HT1080 (cell line): ENCODE data around the gene TXNL4A. TPM values are rescaled to one million over a fixed set of nuclear protein-coding genes. Genes with fewer than 3 reads are reported as not detected.

ENCODE experiments used
- DNase-seq: peaks from one replicate; pipeline ENCODE4 v3.0.0-alpha.2; 2015; ENCODE audit warnings: low read depth
- total RNA-seq: library from RNA; depleted of rRNA; stranded (reverse); fragments of >200 nt; shearing (Covaris generic); gene quantifications from 2 replicates; pipeline ENCODE4 v1.2.3, GENCODE V29; 2014; rRNA removed

Gene TXNL4A
- total RNA-seq, 1 experiment from 2014 or later, result 163 TPM

- DNase-seq, result no peak
Observed at GRCh38 chr18:79921984-79922965, 66.1 kb downstream of the TXNL4A start.

Other genes with a start within 250 kb of the TXNL4A start
- not detected in 2 replicates for gene KCNG2, start 190.6 kb downstream of the TXNL4A start, total RNA-seq
- 39.3 and 45.8 TPM in 2 replicates for gene SLC66A2, start 36.9 kb downstream of the TXNL4A start, total RNA-seq
- gene HSBP1L1, start 23.9 kb downstream of the TXNL4A start, total RNA-seq, result not detected in 2 replicates
- gene RBFA, start 45.9 kb upstream of the TXNL4A start, total RNA-seq, result 44.5 and 63.4 TPM in 2 replicates
- gene ADNP2, start 120.7 kb upstream of the TXNL4A start, total RNA-seq, result 23.0 and 23.7 TPM in 2 replicates